ENCODE results near the gene TBC1D1.
"Not testable (repeated sequence)": the region's sequence is repeated elsewhere in the genome, so short reads cannot be mapped to it uniquely, and the experiment has no call there.

The TBC1D1 gene

GRCh38 chr4:38017609-38018008 lies 126.7 kb downstream of the TBC1D1 start:
- no peak for ATAC-seq
- no peak for TF ChIP-seq ISL1 (CRISPR knock-in tag; IDR thresholded peaks at IDR 0.05)
- TF ChIP-seq OSR1 (CRISPR knock-in tag; IDR thresholded peaks at IDR 0.05) = no peak
- no peak for TF ChIP-seq BACH2 (CRISPR knock-in tag; IDR thresholded peaks at IDR 0.05; ENCODE audit: borderline replicate concordance)
- TF ChIP-seq PPARA (CRISPR knock-in tag; IDR thresholded peaks at IDR 0.05; ENCODE audit: borderline replicate concordance) = no peak
- no peak for TF ChIP-seq GLIS3 (CRISPR knock-in tag; IDR thresholded peaks at IDR 0.05)
- TF ChIP-seq POU6F1 (CRISPR knock-in tag; IDR thresholded peaks at IDR 0.05; ENCODE audit: borderline replicate concordance, low read depth) = no peak
- no peak for TF ChIP-seq RARB (CRISPR knock-in tag; IDR thresholded peaks at IDR 0.05)
- TF ChIP-seq ZNF8 (CRISPR knock-in tag; IDR thresholded peaks at IDR 0.05) = no peak
- no peak for TF ChIP-seq ARNTL (CRISPR knock-in tag; IDR thresholded peaks at IDR 0.05; ENCODE audit: borderline replicate concordance, low read depth)
- no peak for TF ChIP-seq ZFP30 (CRISPR knock-in tag; IDR thresholded peaks at IDR 0.05)
- TF ChIP-seq SNAI2 (CRISPR knock-in tag; IDR thresholded peaks at IDR 0.05) = no peak
- TF ChIP-seq ZNF70 (CRISPR knock-in tag; IDR thresholded peaks at IDR 0.05) = no peak
- no peak for TF ChIP-seq ESRRG (CRISPR knock-in tag; IDR thresholded peaks at IDR 0.05)
- no peak for TF ChIP-seq TSHZ2 (CRISPR knock-in tag; IDR thresholded peaks at IDR 0.05)
- TF ChIP-seq CSDC2 (CRISPR knock-in tag; IDR thresholded peaks at IDR 0.05) = no peak

GRCh38 chr4:38020386-38020785 lies 129.5 kb downstream of the TBC1D1 start:
- TF ChIP-seq ESRRG (CRISPR knock-in tag; IDR thresholded peaks at IDR 0.05) (no peak), ZNF8 (CRISPR knock-in tag; IDR thresholded peaks at IDR 0.05) (no peak), SNAI2 (CRISPR knock-in tag; IDR thresholded peaks at IDR 0.05) (no peak), ZFP3 (CRISPR knock-in tag; IDR thresholded peaks at IDR 0.05) (no peak), ZNF565 (CRISPR knock-in tag; conservative IDR thresholded peaks at IDR 0.05; ENCODE audit: low read depth) (no peak), TCF4 (CRISPR knock-in tag; IDR thresholded peaks at IDR 0.05; ENCODE audit: borderline replicate concordance) (no peak), CSRNP3 (CRISPR knock-in tag; IDR thresholded peaks at IDR 0.05) (no peak), POU6F1 (CRISPR knock-in tag; IDR thresholded peaks at IDR 0.05; ENCODE audit: borderline replicate concordance, low read depth) (no peak), TSHZ2 (CRISPR knock-in tag; IDR thresholded peaks at IDR 0.05) (no peak), OSR1 (CRISPR knock-in tag; IDR thresholded peaks at IDR 0.05) (no peak)
- ATAC-seq = no peak

- not testable (repeated sequence) for ATAC-seq
These were observed 130.1 kb downstream of the TBC1D1 start for GRCh38 chr4:38020961-38021360.
